Caco-2 (cell line): Measurements from ENCODE around the gene NLRP3. TPM values are rescaled to one million over a fixed set of nuclear protein-coding genes. Genes with fewer than 3 reads are reported as not detected.
"Not testable (repeated sequence)": the region's sequence is repeated elsewhere in the genome, so short reads cannot be mapped to it uniquely, and the experiment has no call there.

Experiments
- BruUV-seq: library from RNA; stranded (reverse); fragments of 400-500 nt; replicated peaks from 2 replicates; lab custom pipeline; 2021; lab: Mats Ljungman, UMichigan
- CTCF ChIA-PET: fragments of 300-600 bp; sonication (Branson Sonifier 250); formaldehyde crosslinking; loops from one replicate; lab custom pipeline; 2022; ENCODE audit warnings: antibody characterized with exemption; lab: Charles Lee
- POLR2A ChIA-PET: fragments of 300-600 bp; sonication (Branson Sonifier 250); formaldehyde crosslinking; loops from one replicate; lab custom pipeline; 2022; ENCODE audit warnings: antibody characterized with exemption; lab: Charles Lee
- DNase-seq, 2 experiments: peaks; one replicate each; pipeline versions ENCODE4 v3.0.0 to v3.0.0-alpha.2; 2020 to 2022
- H3K27me3 ChIP-seq: replicated peaks from 2 replicates; pipeline ENCODE4 v1.6.0; 2011; ENCODE audit warnings: low read length; ENCODE audit not compliant: control insufficient read depth, insufficient read depth
- H3K36me3 ChIP-seq: 2 replicates; pipeline ENCODE4 v1.5.1; 2011; ENCODE audit warnings: low read length; ENCODE audit not compliant: control insufficient read depth, insufficient read depth
- H3K4me1 ChIP-seq: fragments of 250-450 bp; sonication (Bioruptor Pico); 2 replicates; pipeline ENCODE4 v1.5.1; 2020; ENCODE audit warnings: mild to moderate bottlenecking
- H3K4me3 ChIP-seq: 2 replicates; pipeline ENCODE4 v1.5.1; 2011; ENCODE audit warnings: low read depth, mild to moderate bottlenecking, control low read depth, low read length
- H3K9me3 ChIP-seq: fragments of 250-450 bp; sonication (Bioruptor Pico); 2 replicates; pipeline ENCODE4 v1.5.1; 2020; ENCODE audit warnings: mild to moderate bottlenecking, moderate library complexity
- H3K27ac Mint-ChIP-seq: one replicate; pipeline ENCODE4 v1.8.0; 2022; ENCODE audit warnings: mixed read lengths; ENCODE audit not compliant: unreplicated experiment
- H3K27me3 Mint-ChIP-seq: one replicate; pipeline ENCODE4 v1.8.0; 2022; ENCODE audit warnings: mixed read lengths; ENCODE audit not compliant: insufficient read depth, unreplicated experiment
- H3K36me3 Mint-ChIP-seq: one replicate; pipeline ENCODE4 v1.8.0; 2022; ENCODE audit warnings: mild to moderate bottlenecking, mixed read lengths; ENCODE audit not compliant: insufficient read depth, unreplicated experiment
- H3K4me1 Mint-ChIP-seq: one replicate; pipeline ENCODE4 v1.8.0; 2022; ENCODE audit warnings: low read depth, mixed read lengths; ENCODE audit not compliant: unreplicated experiment
- H3K4me3 Mint-ChIP-seq: one replicate; pipeline ENCODE4 v1.8.0; 2022; ENCODE audit warnings: mild to moderate bottlenecking, moderate library complexity, mixed read lengths; ENCODE audit not compliant: unreplicated experiment
- H3K9me3 Mint-ChIP-seq: one replicate; pipeline ENCODE4 v1.8.0; 2022; ENCODE audit warnings: mixed read lengths; ENCODE audit not compliant: unreplicated experiment
- CTCF ChIP-seq, 2 experiments: fragments of 200-600 bp in 1 of 2; IDR thresholded peaks; 1 replicate in 1 of 2; 2 replicates in 1 of 2; pipeline versions ENCODE4 v1.5.1 to v1.8.0; 2011 to 2022; ENCODE audit warnings: antibody characterized with exemption in 1 of 2, control low read depth in 1 of 2, inconsistent platforms in 1 of 2, low read depth in 1 of 2, low read length in 1 of 2, mild to moderate bottlenecking in 1 of 2, moderate library complexity in 1 of 2; ENCODE audit not compliant: insufficient read depth in 1 of 2, severe bottlenecking in 1 of 2, unreplicated experiment in 1 of 2
- intact Hi-C: fragments of 100-400 bp; cut with micrococcal nuclease; formaldehyde crosslinking; loops from one replicate; pipeline ENCODE4 v1.10.0; 2022; ENCODE audit not compliant: unreplicated experiment
- total RNA-seq: library from RNA; stranded (reverse); gene quantifications from 2 replicates; pipeline ENCODE4 v1.2.3, GENCODE V29; 2022

The NLRP3 gene
- total RNA-seq, 1 experiment from 2014 or later = not detected

DNA sequence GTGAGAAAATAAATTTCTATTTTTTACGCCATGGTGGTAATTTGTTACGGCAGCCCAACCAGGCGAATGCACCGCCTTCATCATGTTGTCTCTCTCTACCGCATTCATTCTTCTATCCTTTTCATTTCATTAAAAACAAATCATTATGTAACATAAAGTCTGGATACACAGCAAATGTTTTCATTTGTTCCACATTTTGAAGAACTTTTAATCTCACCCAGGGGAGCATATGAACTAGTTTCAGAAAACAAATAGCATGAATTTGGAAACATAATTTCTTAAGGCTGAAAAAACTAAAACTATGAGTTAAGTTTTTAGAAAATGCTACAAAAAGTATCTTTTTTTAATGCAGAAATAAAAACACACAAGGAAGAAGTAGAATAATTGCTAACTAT, 53.2 kb downstream of the NLRP3 start:
- no peak for TF ChIP-seq CTCF (IDR thresholded peaks at IDR 0.05; ENCODE audit: insufficient read depth in 1 of 2, low read depth in 1 of 2, low read length in 1 of 2, severe bottlenecking in 1 of 2, unreplicated experiment in 1 of 2)
- CTCF ChIA-PET = no interaction called here
- H3K4me3 ChIP-seq = no peak overlapping the region
- no peaks in the 10 kb centered on the region for H3K9me3 ChIP-seq
- no peaks in the 10 kb centered on the region for H3K27me3 ChIP-seq
- intact Hi-C loops = no loop called here
- POLR2A ChIA-PET = no interaction called here
- no peaks in the 10 kb centered on the region for H3K9me3 Mint-ChIP-seq
- H3K4me3 Mint-ChIP-seq = no peak overlapping the region
- H3K27me3 Mint-ChIP-seq = peaks cover 13% of the 10 kb centered on the region
- no peaks in the 10 kb centered on the region for H3K4me1 ChIP-seq
- DNase-seq = no peak
- H3K36me3 ChIP-seq = no peaks in the 10 kb centered on the region
- no peaks in the 10 kb centered on the region for H3K4me1 Mint-ChIP-seq
- no TSS peak for BruUV-seq
- no peaks in the 10 kb centered on the region for H3K36me3 Mint-ChIP-seq
- H3K27ac Mint-ChIP-seq = no peak overlapping the region

GRCh38 chr1:247470942-247471429, 55.0 kb downstream of the NLRP3 start:
- BruUV-seq, CTCF ChIA-PET, DNase-seq, H3K9me3 ChIP-seq, H3K27ac Mint-ChIP-seq, POLR2A ChIA-PET, H3K27me3 ChIP-seq, H3K9me3 Mint-ChIP-seq, H3K4me1 Mint-ChIP-seq, intact Hi-C loops, H3K4me3 Mint-ChIP-seq, H3K4me3 ChIP-seq, H3K36me3 ChIP-seq, H3K36me3 Mint-ChIP-seq, H3K4me1 ChIP-seq: not testable (repeated sequence)
- H3K27me3 Mint-ChIP-seq = peaks cover 13% of the 10 kb centered on the region

DNA sequence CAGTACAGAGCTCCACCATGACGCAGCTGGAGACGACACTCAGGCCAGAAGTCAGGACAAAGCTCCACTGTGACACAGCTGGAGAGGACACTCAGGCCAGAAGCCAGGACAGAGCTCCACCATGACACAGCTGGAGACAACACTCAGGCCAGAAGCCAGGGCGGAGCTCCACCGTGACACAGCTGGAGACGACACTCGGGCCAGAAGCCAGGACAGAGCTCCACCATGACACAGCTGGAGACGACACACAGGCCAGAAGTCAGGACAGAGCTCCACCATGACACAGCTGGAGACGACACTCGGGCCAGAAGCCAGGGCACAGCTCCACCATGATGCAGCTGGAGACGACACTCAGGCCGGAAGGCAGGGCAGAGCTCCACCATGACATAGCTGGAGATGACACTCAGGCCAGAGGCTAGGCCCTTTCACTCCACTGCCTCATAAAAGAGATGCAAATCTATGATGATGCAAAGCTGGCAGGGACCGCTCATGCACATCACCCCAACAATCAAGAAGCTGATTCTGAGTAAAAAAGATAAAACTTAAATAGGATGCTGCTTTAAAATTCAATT, 55.6 kb downstream of the NLRP3 start:
- peaks cover 6% of the 10 kb centered on the region for H3K9me3 ChIP-seq
- no peak for TF ChIP-seq CTCF (IDR thresholded peaks at IDR 0.05; ENCODE audit: insufficient read depth in 1 of 2, low read depth in 1 of 2, low read length in 1 of 2, severe bottlenecking in 1 of 2, unreplicated experiment in 1 of 2)
- no peaks in the 10 kb centered on the region for H3K36me3 Mint-ChIP-seq
- peaks cover 10% of the 10 kb centered on the region for H3K27me3 Mint-ChIP-seq
- no peak overlapping the region for H3K4me3 Mint-ChIP-seq
- no peaks in the 10 kb centered on the region for H3K36me3 ChIP-seq
- H3K4me3 ChIP-seq = no peak overlapping the region
- H3K27ac Mint-ChIP-seq = no peak overlapping the region
- H3K9me3 Mint-ChIP-seq = no peaks in the 10 kb centered on the region
- no peaks in the 10 kb centered on the region for H3K4me1 Mint-ChIP-seq
- POLR2A ChIA-PET = no interaction called here
- no peak for DNase-seq
- no TSS peak for BruUV-seq
- H3K4me1 ChIP-seq = no peaks in the 10 kb centered on the region
- no peaks in the 10 kb centered on the region for H3K27me3 ChIP-seq
- CTCF ChIA-PET = no interaction called here
- intact Hi-C loops = no loop called here
